CD8-positive, alpha-beta memory T cell (primary cell): ENCODE measurements around the gene ZC3H11A. TPM values are rescaled to one million over a fixed set of nuclear protein-coding genes. Genes with fewer than 3 reads are reported as not detected.
A peak's percentile ranks its signal among the peaks of the same experiment; 100 is the strongest.
"Not testable (repeated sequence)": the region's sequence is repeated elsewhere in the genome, so short reads cannot be mapped to it uniquely, and the experiment has no call there.

ENCODE experiments used
- CTCF ChIA-PET: fragments of 350-600 bp; sonication (Branson Sonifier 250); formaldehyde crosslinking; loops from one replicate; lab custom pipeline; 2021; ENCODE audit warnings: antibody characterized with exemption; lab: Charles Lee
- POLR2A ChIA-PET: fragments of 350-600 bp; sonication (Branson Sonifier 250); formaldehyde crosslinking; loops from one replicate; lab custom pipeline; 2021; ENCODE audit warnings: antibody characterized with exemption; lab: Charles Lee
- DNase-seq, 5 donors: peaks; one replicate each; pipeline versions ENCODE4 v3.0.0 to v3.0.0-alpha.2; 2020 to 2022; ENCODE audit warnings: mixed read lengths in 1 of 5
- H3K27ac ChIP-seq: one replicate; pipeline ENCODE4 v1.7.0; 2013; ENCODE audit warnings: low read depth, mild to moderate bottlenecking, low read length, moderate library complexity
- H3K27me3 ChIP-seq: 2 replicates; pipeline ENCODE4 v1.7.0; 2013; ENCODE audit warnings: low read length, mild to moderate bottlenecking; ENCODE audit not compliant: insufficient read depth, poor library complexity, severe bottlenecking
- H3K36me3 ChIP-seq: 2 replicates; pipeline ENCODE4 v1.7.0; 2013; ENCODE audit warnings: mild to moderate bottlenecking, low read length, moderate library complexity; ENCODE audit not compliant: insufficient read depth
- H3K4me1 ChIP-seq: 2 replicates; pipeline ENCODE4 v1.7.0; 2013; ENCODE audit warnings: mild to moderate bottlenecking, low read length, moderate library complexity; ENCODE audit not compliant: insufficient read depth
- H3K4me3 ChIP-seq: 2 replicates; pipeline ENCODE4 v1.7.0; 2013; ENCODE audit warnings: mild to moderate bottlenecking, low read length
- H3K9me3 ChIP-seq: 2 replicates; pipeline ENCODE4 v1.7.0; 2013; ENCODE audit warnings: mild to moderate bottlenecking, low read length
- H3K27ac Mint-ChIP-seq, 8 donors: one replicate each; pipeline ENCODE4 v1.8.0; 2020 to 2021; ENCODE audit warnings: mixed read lengths in 8 of 8, mild to moderate bottlenecking in 6 of 8, inconsistent platforms in 3 of 8, moderate library complexity in 3 of 8
- H3K27me3 Mint-ChIP-seq, 2 donors: one replicate each; pipeline ENCODE4 v1.8.0; 2020 to 2021; ENCODE audit warnings: mixed read lengths in 2 of 2, mild to moderate bottlenecking in 1 of 2, moderate library complexity in 1 of 2
- H3K36me3 Mint-ChIP-seq, 3 donors: one replicate each; pipeline ENCODE4 v1.8.0; 2020 to 2021; ENCODE audit warnings: mixed read lengths in 3 of 3, inconsistent platforms in 1 of 3, mild to moderate bottlenecking in 1 of 3
- H3K4me1 Mint-ChIP-seq, 3 donors: one replicate each; pipeline ENCODE4 v1.8.0; 2020 to 2021; ENCODE audit warnings: mixed read lengths in 3 of 3, inconsistent platforms in 1 of 3, mild to moderate bottlenecking in 1 of 3
- H3K4me3 Mint-ChIP-seq, 7 donors: one replicate each; pipeline ENCODE4 v1.8.0; 2020 to 2021; ENCODE audit warnings: mixed read lengths in 7 of 7, mild to moderate bottlenecking in 6 of 7, moderate library complexity in 4 of 7, inconsistent platforms in 2 of 7
- H3K9me3 Mint-ChIP-seq, 5 donors: one replicate each; pipeline ENCODE4 v1.8.0; 2020 to 2022; ENCODE audit warnings: mixed read lengths in 5 of 5, mild to moderate bottlenecking in 3 of 5, moderate library complexity in 2 of 5, inconsistent platforms in 1 of 5
- polyA plus RNA-seq: library from polyadenylated mRNA; unstranded; fragments of 300-500 nt; fragmentation: Illumina TruSeq; gene quantifications from one replicate; pipeline ENCODE4 v1.2.3, GENCODE V29; 2021
- total RNA-seq, 2 experiments: library from RNA; stranded (reverse); gene quantifications; one replicate each; pipeline ENCODE4 v1.2.3, GENCODE V29; 2021

Gene ZC3H11A
- total RNA-seq, result 10 to 100 TPM; 87.2 to 92.0 TPM
- 46.0 TPM for polyA plus RNA-seq

GRCh38 chr1:203795441-203796235 is at the start of gene ZC3H11A, which contains the start of gene ZBED6:
ZC3H11A (plus strand) TSS chr1:203795623; CDS start chr1:203817071, 21,448 bp downstream.
ZBED6 (plus strand) TSS chr1:203795623; CDS start chr1:203797523, 1,900 bp downstream.
- POLR2A ChIA-PET, result no interaction called here
- CTCF ChIA-PET, result no interaction called here

DNA sequence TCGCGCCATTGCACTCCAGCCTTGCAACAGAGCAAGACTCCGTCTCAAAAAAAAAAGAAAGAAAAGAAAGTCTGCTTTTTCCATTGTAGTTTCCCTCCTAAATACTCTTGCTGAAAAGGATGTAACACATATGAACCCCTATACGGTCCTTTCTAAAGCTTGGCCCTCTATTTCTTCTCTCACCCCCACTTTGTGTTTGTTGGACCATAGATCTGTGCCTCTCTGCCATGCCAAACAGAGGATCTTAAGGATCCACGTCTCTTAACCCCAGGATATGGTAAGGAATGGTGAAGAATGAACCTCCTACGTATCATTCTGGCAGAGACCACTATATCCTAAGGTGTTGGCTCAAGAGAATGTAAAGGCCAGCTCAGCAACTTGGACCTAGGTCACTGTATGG is 49.1 kb upstream of the ZC3H11A start:
- ChIA-PET CTCF (no interaction called here), POLR2A (no interaction called here)
- Mint-ChIP-seq H3K27ac (peak overlapping the region in 4 of 8 donors; percentile 64 to 81 (median 70)), H3K4me1 (peaks cover 26 to 28% (median 27%) of the 10 kb centered on the region in 3 donors), H3K27me3 (no peaks in the 10 kb centered on the region), H3K9me3 (no peaks in the 10 kb centered on the region), H3K36me3 (peaks cover 0 to 23% (median 7%) of the 10 kb centered on the region in 3 donors), H3K4me3 (no peak overlapping the region)
- DNase-seq, result no peak
- no peak overlapping the region for H3K27ac ChIP-seq
- no peaks in the 10 kb centered on the region for H3K36me3 ChIP-seq
- peaks cover 15% of the 10 kb centered on the region for H3K4me1 ChIP-seq
- no peak overlapping the region for H3K4me3 ChIP-seq
- H3K9me3 ChIP-seq, result no peaks in the 10 kb centered on the region
- H3K27me3 ChIP-seq, result no peaks in the 10 kb centered on the region

More at GRCh38 chr1:203795441-203796235, at the start of gene ZC3H11A, which contains the start of gene ZBED6:
- peaks cover 10% of the 10 kb centered on the region for H3K36me3 ChIP-seq
- peaks cover 48% of the 10 kb centered on the region for H3K4me1 ChIP-seq
- peak within 1 kb of the TSS; percentile 85 for H3K4me3 ChIP-seq
- Mint-ChIP-seq H3K4me1 (peaks cover 51 to 55% (median 55%) of the 10 kb centered on the region in 3 donors), H3K27ac (peak within 1 kb of the TSS; percentile 90 to 100 (median 98)), H3K4me3 (peak within 1 kb of the TSS; percentile 87 to 99 (median 93)), H3K36me3 (peaks cover 2 to 42% (median 13%) of the 10 kb centered on the region in 3 donors), H3K27me3 (no peaks in the 10 kb centered on the region), H3K9me3 (no peaks in the 10 kb centered on the region)
- H3K27me3 ChIP-seq, result no peaks in the 10 kb centered on the region
- H3K27ac ChIP-seq, result peak within 1 kb of the TSS; percentile 91
- peak; percentile 97 to 99 (median 98) for DNase-seq
- H3K9me3 ChIP-seq, result no peaks in the 10 kb centered on the region

DNA sequence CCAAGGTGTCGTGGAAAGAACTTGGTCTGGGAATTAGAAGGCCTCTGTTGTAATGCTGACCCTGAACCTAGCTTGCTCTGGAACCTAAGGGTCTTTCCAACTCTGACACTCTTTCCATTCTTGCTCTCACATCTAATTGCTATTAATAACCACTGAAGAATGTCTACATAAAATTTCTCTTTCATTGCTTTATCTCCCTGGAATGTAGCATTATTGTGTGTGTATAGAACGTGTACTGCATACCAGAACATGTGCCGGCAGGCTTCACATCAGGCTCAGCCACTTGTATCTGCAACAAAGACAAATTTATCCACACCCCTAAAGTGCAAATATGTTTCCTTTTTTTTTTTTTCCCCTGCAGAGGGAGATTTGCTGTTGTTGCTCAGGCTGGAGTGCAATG is 44.4 kb upstream of the ZC3H11A start:
- Histone ChIP-seq H3K27me3 (no peaks in the 10 kb centered on the region), H3K4me1 (peaks cover 18% of the 10 kb centered on the region), H3K36me3 (no peaks in the 10 kb centered on the region), H3K4me3 (no peak overlapping the region), H3K27ac (no peak overlapping the region), H3K9me3 (no peaks in the 10 kb centered on the region)
- no peak for DNase-seq
- Mint-ChIP-seq H3K27ac (peak overlapping the region in 1 of 8 donors; percentile 5), H3K4me3 (no peak overlapping the region), H3K4me1 (peaks cover 25 to 35% (median 27%) of the 10 kb centered on the region in 3 donors), H3K9me3 (no peaks in the 10 kb centered on the region), H3K36me3 (peaks cover 0 to 3% (median 2%) of the 10 kb centered on the region in 3 donors), H3K27me3 (no peaks in the 10 kb centered on the region)
- CTCF ChIA-PET, result interaction anchor here (0.8 kb wide), 1 partner anchor 49 kb away, joined by 3 read pairs; no protein-coding TSS in a partner anchor
- POLR2A ChIA-PET, result interaction anchor here (0.7 kb wide), 1 partner anchor 232 kb away, joined by 4 read pairs; no protein-coding TSS in a partner anchor

DNA sequence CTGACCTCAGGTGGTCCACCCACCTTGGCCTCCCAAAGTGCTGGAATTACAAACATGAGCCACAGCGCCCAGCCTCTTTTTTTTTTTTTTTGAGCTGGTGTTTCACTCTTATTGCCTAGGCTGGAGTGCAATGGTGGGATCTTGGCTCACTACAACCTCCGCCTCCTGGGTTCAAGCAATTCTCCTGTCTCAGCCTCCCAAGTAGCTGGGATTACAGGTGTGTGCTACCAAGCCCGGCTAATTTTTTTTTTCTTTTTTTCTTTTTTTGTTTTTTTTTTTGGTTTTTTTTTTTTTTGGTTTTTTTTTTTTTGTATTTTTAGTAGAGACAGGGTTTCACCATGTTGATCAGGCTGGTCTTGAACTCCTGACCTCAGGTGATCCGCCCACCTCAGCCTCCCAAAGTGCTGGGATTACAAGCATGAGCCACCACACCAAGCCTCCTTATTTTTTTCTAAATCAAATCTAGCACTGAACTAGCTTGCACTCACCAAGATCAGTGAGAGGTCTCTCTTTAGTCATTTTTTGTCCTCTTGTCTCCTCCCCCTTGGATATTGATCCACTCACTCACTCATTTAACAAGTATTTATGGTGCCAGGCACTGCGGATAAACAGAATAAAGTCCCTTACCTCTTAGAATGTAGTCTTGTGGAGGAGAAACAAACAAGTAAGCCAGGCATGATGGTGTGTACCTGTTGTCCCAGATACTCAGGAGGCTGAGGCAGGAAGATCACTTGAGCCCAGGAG is 43.6 kb upstream of the ZC3H11A start:
- CTCF ChIA-PET, H3K36me3 Mint-ChIP-seq: not testable (repeated sequence)
- POLR2A ChIA-PET, result interaction anchor here (0.7 kb wide), 1 partner anchor 233 kb away, joined by 4 read pairs; no protein-coding TSS in a partner anchor

GRCh38 chr1:203754455-203754864 is 41.0 kb upstream of the ZC3H11A start:
- ChIA-PET POLR2A (no interaction called here), CTCF (no interaction called here)
- H3K4me1 Mint-ChIP-seq, result peaks cover 32 to 45% (median 35%) of the 10 kb centered on the region in 3 donors
- no peaks in the 10 kb centered on the region for H3K36me3 ChIP-seq
- H3K9me3 ChIP-seq, result no peaks in the 10 kb centered on the region
- H3K4me3 ChIP-seq, result peak overlapping the region; percentile 12
- H3K4me3 Mint-ChIP-seq, result peak overlapping the region; percentile 3 to 70 (median 51)
- H3K9me3 Mint-ChIP-seq, result no peaks in the 10 kb centered on the region
- DNase-seq, result peak in 1 of 5 donors; percentile 19
- H3K36me3 Mint-ChIP-seq, result no peaks in the 10 kb centered on the region
- H3K27me3 Mint-ChIP-seq, result no peaks in the 10 kb centered on the region
- peak overlapping the region; percentile 22 to 89 (median 84) for H3K27ac Mint-ChIP-seq
- no peak overlapping the region for H3K27ac ChIP-seq
- H3K27me3 ChIP-seq, result no peaks in the 10 kb centered on the region
- peaks cover 18% of the 10 kb centered on the region for H3K4me1 ChIP-seq

More for the DNA sequence above, 43.6 kb upstream of the ZC3H11A start:
- H3K4me1 ChIP-seq, result peaks cover 18% of the 10 kb centered on the region
- not testable (repeated sequence) for H3K27ac ChIP-seq, H3K4me3 Mint-ChIP-seq, DNase-seq, H3K9me3 Mint-ChIP-seq, H3K36me3 ChIP-seq, H3K27me3 ChIP-seq, H3K9me3 ChIP-seq, H3K27me3 Mint-ChIP-seq, H3K4me3 ChIP-seq
- H3K4me1 Mint-ChIP-seq, result peaks cover 30 to 39% (median 33%) of the 10 kb centered on the region in 3 donors
- H3K27ac Mint-ChIP-seq, result peak overlapping the region in 2 of 8 donors; percentile 45 to 86

DNA sequence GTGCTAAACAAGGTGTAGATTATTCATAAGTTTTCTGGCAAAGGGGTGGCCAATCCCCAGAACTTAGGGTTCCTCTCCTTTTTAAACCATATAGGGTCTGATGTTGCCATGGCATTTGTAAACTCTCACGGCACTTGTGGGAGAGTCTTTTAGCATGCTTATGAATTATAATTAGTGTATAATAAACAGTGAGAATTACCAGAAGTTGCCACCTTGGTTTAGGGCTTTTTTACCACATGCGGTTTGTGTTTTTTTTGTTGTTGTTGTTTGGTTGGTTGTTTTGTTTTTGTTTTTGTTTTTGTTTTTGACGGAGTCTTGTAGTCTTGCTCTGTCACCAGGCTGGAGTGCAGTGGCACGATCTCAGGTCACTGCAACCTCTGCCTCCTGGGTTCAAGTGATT is 39.4 kb upstream of the ZC3H11A start:
- no peak overlapping the region for H3K27ac ChIP-seq
- DNase-seq, result peak in 1 of 5 donors; percentile 15
- no peaks in the 10 kb centered on the region for H3K9me3 Mint-ChIP-seq
- no peaks in the 10 kb centered on the region for H3K27me3 ChIP-seq
- H3K4me1 ChIP-seq, result peaks cover 18% of the 10 kb centered on the region
- ChIA-PET POLR2A (interaction anchor here (1.3 kb wide), 1 partner anchor 9 kb away, joined by 9 read pairs; the partner anchor contains the start of gene LAX1), CTCF (no interaction called here)
- peak overlapping the region in 6 of 7 donors; percentile 19 to 81 (median 54) for H3K4me3 Mint-ChIP-seq
- no peak overlapping the region for H3K4me3 ChIP-seq
- H3K4me1 Mint-ChIP-seq, result peaks cover 34 to 49% (median 42%) of the 10 kb centered on the region in 3 donors
- no peaks in the 10 kb centered on the region for H3K9me3 ChIP-seq
- H3K36me3 Mint-ChIP-seq, result no peaks in the 10 kb centered on the region
- H3K27me3 Mint-ChIP-seq, result no peaks in the 10 kb centered on the region
- H3K27ac Mint-ChIP-seq, result peak overlapping the region; percentile 28 to 98 (median 82)
- H3K36me3 ChIP-seq, result no peaks in the 10 kb centered on the region

DNA sequence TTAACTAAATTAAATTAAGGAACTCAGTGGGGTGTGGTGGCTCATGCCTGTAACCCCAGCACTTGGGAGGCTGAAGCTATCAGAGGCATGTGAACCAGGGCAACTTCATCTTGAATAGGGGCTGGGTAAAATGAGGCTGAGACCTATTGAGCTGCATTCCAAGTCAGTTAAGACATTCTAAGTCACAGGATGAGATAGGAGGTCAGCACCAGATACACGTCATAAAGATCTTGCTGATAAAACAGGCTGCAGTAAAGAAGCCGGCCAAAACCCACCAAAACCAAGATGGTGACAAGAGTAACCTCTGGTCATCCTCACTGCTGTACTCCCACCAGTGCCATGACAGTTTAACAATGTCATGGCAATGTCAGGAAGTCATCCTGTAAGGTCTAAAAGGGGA is 36.7 kb upstream of the ZC3H11A start:
- H3K4me3 Mint-ChIP-seq, H3K27me3 ChIP-seq, H3K4me3 ChIP-seq, H3K36me3 ChIP-seq, H3K27ac ChIP-seq, H3K36me3 Mint-ChIP-seq, POLR2A ChIA-PET, H3K27me3 Mint-ChIP-seq, H3K9me3 Mint-ChIP-seq, CTCF ChIA-PET, DNase-seq, H3K9me3 ChIP-seq: not testable (repeated sequence)
- Mint-ChIP-seq H3K4me1 (peaks cover 39 to 57% (median 52%) of the 10 kb centered on the region in 3 donors), H3K27ac (peak overlapping the region in 4 of 8 donors; percentile 1 to 82 (median 69))
- peaks cover 30% of the 10 kb centered on the region for H3K4me1 ChIP-seq
